Body of pancreas (tissue), 4 donors: Measurements from ENCODE around the gene TRPM5. TPM values are rescaled to one million over a fixed set of nuclear protein-coding genes. Genes with fewer than 3 reads are reported as not detected.

Experiments
- ATAC-seq: fragments of 150-250 bp; one replicate; pipeline ENCODE4 v1.9.1; 2016
- DNase-seq, 4 donors: peaks; one replicate each; pipeline ENCODE4 v3.0.0-alpha.2; 2019
- H3K27ac ChIP-seq, 4 donors: fragments of 200-600 bp; sonication (generic); 1 replicate in 3 of 4; 2 replicates in 1 of 4; pipeline versions ENCODE4 v1.5.1 to v1.6.1; 2016 to 2019; ENCODE audit warnings: mild to moderate bottlenecking in 1 of 4, mixed read lengths in 1 of 4, moderate library complexity in 1 of 4
- H3K27me3 ChIP-seq, 2 donors: fragments of 200-600 bp; sonication (generic); one replicate each; pipeline ENCODE4 v1.6.0; 2016; ENCODE audit warnings: mild to moderate bottlenecking in 1 of 2
- H3K36me3 ChIP-seq, 2 donors: fragments of 200-600 bp; sonication (generic); replicated peaks in 1 of 2; 2 replicates each; pipeline ENCODE4 v1.5.1; 2016; ENCODE audit warnings: low read depth in 2 of 2; ENCODE audit not compliant: insufficient read depth in 1 of 2
- H3K4me1 ChIP-seq: fragments of 200-600 bp; sonication (generic); one replicate; pipeline ENCODE4 v1.6.0; 2016
- H3K4me3 ChIP-seq, 2 donors: fragments of 200-600 bp; sonication (generic); 1 replicate in 1 of 2; 2 replicates in 1 of 2; pipeline ENCODE4 v1.5.1; 2016 to 2019
- H3K9me3 ChIP-seq, 3 donors: fragments of 200-600 bp; sonication (generic); 1 replicate in 2 of 3; 2 replicates in 1 of 3; pipeline ENCODE4 v1.5.1; 2016
- POLR2A ChIP-seq, 3 donors: fragments of 450-650 bp; IDR thresholded peaks; one replicate each; pipeline ENCODE4 v1.6.1; 2016; ENCODE audit warnings: antibody characterized with exemption in 3 of 3, mild to moderate bottlenecking in 2 of 3
- WGBS, 2 donors: methylation state at CpG; one replicate each; pipeline ENCODE4 v1.1.5; 2017; 5-methylcytosine and 5-hydroxymethylcytosine counted together
- intact Hi-C: fragments of 100-400 bp; cut with DNase I; formaldehyde crosslinking; loops from one replicate; pipeline ENCODE4 v1.15.1; 2023
- total RNA-seq, 2 donors: library from RNA; depleted of rRNA; stranded (reverse); fragments of >200 nt; gene quantifications; one replicate each; pipeline ENCODE4 v1.1.0, GENCODE V29; 2016
- TF ChIP-seq, protein P1 (sequence below), 7 experiments: fragments of 450-650 bp in 4 of 7; fragments of 200-600 bp in 3 of 7; sonication (generic) in 3 of 7; IDR thresholded peaks; one replicate each; pipeline ENCODE4 v1.5.1; 2016 to 2019; ENCODE audit warnings: antibody characterized with exemption in 7 of 7

The TRPM5 gene
- total RNA-seq, 2 donors from 2014 or later = under 0.01 to 2.6 TPM

DNA sequence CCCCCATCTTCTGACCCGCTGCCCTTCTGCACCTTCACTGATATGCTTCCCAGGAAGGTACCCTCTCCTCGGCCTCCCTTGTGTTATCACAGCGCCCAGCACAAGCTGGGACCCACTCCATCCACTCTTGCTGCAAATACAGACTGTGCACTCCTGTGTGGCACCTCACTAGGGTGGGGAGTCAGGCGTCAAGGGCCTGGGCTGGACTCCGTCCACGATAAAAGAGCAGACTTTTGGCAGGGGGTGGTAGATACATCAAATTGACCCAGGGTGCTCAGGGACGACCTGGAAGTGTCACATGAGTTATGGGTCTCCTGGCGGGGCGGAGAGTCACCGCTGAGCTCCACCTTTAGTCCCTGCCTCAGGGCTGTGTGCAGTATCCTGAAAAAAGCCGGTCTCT, 908 bp downstream of the TRPM5 start:
- Histone ChIP-seq H3K9me3 (no peaks in the 10 kb centered on the region), H3K27ac (peak overlapping the region in 3 of 4 donors; percentile 78 to 87 (median 83)), H3K36me3 (no peaks in the 10 kb centered on the region), H3K4me3 (no peak overlapping the region), H3K4me1 (peaks cover 51% of the 10 kb centered on the region), H3K27me3 (no peaks in the 10 kb centered on the region)
- TF ChIP-seq, protein P1, sequence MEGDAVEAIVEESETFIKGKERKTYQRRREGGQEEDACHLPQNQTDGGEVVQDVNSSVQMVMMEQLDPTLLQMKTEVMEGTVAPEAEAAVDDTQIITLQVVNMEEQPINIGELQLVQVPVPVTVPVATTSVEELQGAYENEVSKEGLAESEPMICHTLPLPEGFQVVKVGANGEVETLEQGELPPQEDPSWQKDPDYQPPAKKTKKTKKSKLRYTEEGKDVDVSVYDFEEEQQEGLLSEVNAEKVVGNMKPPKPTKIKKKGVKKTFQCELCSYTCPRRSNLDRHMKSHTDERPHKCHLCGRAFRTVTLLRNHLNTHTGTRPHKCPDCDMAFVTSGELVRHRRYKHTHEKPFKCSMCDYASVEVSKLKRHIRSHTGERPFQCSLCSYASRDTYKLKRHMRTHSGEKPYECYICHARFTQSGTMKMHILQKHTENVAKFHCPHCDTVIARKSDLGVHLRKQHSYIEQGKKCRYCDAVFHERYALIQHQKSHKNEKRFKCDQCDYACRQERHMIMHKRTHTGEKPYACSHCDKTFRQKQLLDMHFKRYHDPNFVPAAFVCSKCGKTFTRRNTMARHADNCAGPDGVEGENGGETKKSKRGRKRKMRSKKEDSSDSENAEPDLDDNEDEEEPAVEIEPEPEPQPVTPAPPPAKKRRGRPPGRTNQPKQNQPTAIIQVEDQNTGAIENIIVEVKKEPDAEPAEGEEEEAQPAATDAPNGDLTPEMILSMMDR (IDR thresholded peaks at IDR 0.05) = no peak
- TF ChIP-seq POLR2A (IDR thresholded peaks at IDR 0.05) = no peak
- 50 to 68% methylated on average over 4 to 11 of the region's 11 CpGs for WGBS, 2 donors
- intact Hi-C loops = no loop called here
- ATAC-seq = no peak
- no peak for DNase-seq

DNA sequence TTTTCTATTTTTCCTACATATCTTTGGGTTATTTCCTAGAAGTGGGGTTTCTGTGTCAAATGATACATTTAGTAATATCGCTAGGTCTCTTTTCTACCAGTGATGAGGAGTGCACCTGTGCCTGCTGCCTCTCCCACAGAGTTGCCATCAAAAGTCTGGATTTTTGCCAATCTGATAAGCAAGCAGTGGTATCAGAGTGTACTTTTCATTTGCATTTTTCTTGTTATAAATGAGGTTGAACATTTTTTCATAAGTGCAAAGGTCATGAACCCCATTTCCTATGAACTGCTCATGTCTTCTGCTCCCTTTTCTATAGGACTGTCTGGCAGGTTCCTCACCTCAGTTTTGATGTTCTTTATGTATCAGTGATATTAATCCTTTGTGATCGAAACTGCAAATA, 1.7 kb downstream of the TRPM5 start:
- WGBS, 2 donors = 58 to 65% methylated on average over 2 of the region's 2 CpGs
- no peak for ATAC-seq
- intact Hi-C loops = no loop called here
- no peaks in the 10 kb centered on the region for H3K27me3 ChIP-seq
- no peak overlapping the region for H3K4me3 ChIP-seq
- H3K27ac ChIP-seq = peak overlapping the region in 3 of 4 donors; percentile 78 to 87 (median 83)
- H3K9me3 ChIP-seq = no peaks in the 10 kb centered on the region
- peak in 1 of 4 donors; percentile 23 for DNase-seq
- no peak for TF ChIP-seq POLR2A (IDR thresholded peaks at IDR 0.05)
- TF ChIP-seq, protein P1 (IDR thresholded peaks at IDR 0.05) = no peak
- peaks cover 43% of the 10 kb centered on the region for H3K4me1 ChIP-seq
- H3K36me3 ChIP-seq = no peaks in the 10 kb centered on the region

DNA sequence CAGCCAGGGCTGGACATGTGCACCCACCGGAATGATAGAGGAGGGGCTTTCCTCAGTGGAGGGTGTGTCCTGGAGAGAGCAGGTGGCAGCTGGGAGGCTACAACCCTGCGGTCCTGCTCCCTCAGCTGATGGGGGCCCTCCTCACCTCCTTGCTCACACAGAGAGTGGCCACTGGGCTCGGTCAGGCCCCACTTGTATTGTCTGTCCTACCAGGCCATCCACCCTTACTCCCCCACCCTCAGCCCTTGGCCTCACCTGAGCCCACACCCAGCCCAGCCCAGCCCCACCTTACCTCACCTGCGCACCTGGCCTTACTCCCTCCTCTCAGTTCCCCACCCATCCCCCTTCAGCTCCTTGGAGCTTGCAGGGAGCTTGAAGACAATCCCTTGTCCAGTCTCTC, 3.1 kb downstream of the TRPM5 start:
- DNase-seq = no peak
- Histone ChIP-seq H3K27ac (peak overlapping the region in 2 of 4 donors; percentile 83 to 87), H3K27me3 (no peaks in the 10 kb centered on the region), H3K36me3 (no peaks in the 10 kb centered on the region), H3K4me3 (no peak overlapping the region), H3K9me3 (no peaks in the 10 kb centered on the region), H3K4me1 (peaks cover 29% of the 10 kb centered on the region)
- no peak for ATAC-seq
- 80 to 91% methylated on average over 3 to 4 of the region's 4 CpGs for WGBS, 2 donors
- intact Hi-C loops = no loop called here
- TF ChIP-seq, protein P1 (IDR thresholded peaks at IDR 0.05) = no peak
- no peak for TF ChIP-seq POLR2A (IDR thresholded peaks at IDR 0.05)

DNA sequence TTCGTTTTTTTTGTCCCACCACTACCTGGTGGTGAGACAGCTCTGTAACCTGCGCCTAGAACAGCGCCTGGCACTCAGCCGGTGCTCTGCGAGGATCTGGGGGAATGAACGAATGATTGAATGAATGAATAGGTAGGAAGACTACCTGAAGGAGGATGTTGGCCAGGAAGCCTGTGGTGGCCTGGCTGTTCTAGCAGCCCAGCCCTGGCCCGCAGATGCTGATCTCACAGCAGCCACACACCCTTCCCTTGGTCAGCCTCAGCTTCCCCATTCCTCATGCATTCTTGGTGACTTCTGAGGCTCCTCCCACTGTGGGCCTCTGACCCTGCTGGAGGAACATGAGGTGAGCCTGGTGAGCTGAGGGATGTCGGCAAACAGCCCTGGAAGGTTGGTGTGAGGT, 3.7 kb downstream of the TRPM5 start:
- Histone ChIP-seq H3K4me1 (peaks cover 23% of the 10 kb centered on the region), H3K9me3 (no peaks in the 10 kb centered on the region), H3K27ac (peak overlapping the region in 1 of 4 donors; percentile 87), H3K4me3 (no peak overlapping the region), H3K27me3 (no peaks in the 10 kb centered on the region), H3K36me3 (no peaks in the 10 kb centered on the region)
- DNase-seq = no peak
- TF ChIP-seq, protein P1 (IDR thresholded peaks at IDR 0.05) = no peak
- no peak for TF ChIP-seq POLR2A (IDR thresholded peaks at IDR 0.05)
- 78 to 84% methylated on average over 6 to 8 of the region's 8 CpGs for WGBS, 2 donors
- no peak for ATAC-seq
- intact Hi-C loops = no loop called here

DNA sequence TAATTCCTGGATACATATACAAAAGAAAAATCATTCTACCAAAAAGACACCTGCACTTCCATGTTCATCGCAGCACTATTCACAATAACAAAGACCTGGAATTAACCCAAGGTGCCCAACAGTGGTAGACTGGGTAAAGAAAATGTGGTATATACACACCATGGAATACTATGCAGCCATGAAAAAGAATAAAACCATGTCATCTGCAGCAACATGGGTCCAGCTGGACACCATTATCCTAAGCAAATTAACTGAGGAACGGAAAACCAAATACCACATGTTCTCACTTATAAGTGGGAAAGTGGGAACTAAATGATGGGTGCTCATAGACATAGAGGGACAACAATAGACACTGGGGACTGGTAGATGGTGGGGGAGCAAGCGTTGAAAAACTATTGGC, 4.5 kb downstream of the TRPM5 start:
- Histone ChIP-seq H3K4me1 (peaks cover 20% of the 10 kb centered on the region), H3K9me3 (no peaks in the 10 kb centered on the region), H3K27ac (no peak overlapping the region), H3K27me3 (no peaks in the 10 kb centered on the region), H3K4me3 (no peak overlapping the region), H3K36me3 (no peaks in the 10 kb centered on the region)
- DNase-seq (no peak), ATAC-seq (no peak)
- TF ChIP-seq, protein P1 (IDR thresholded peaks at IDR 0.05) = no peak
- TF ChIP-seq POLR2A (IDR thresholded peaks at IDR 0.05) = no peak
- WGBS, 2 donors = 86 to 89% methylated on average over 3 of the region's 3 CpGs
- intact Hi-C loops = no loop called here
